Glomerular endothelial cell (primary cell): ENCODE results near the gene OR8B8. TPM values are rescaled to one million over a fixed set of nuclear protein-coding genes. Genes with fewer than 3 reads are reported as not detected.
"Not testable (repeated sequence)": the region's sequence is repeated elsewhere in the genome, so short reads cannot be mapped to it uniquely, and the experiment has no call there.

Experiments used
- DNase-seq: peaks from one replicate; pipeline ENCODE4 v3.0.0-alpha.2; 2011; ENCODE audit warnings: low read depth, low spot score; ENCODE audit errors: extremely low read depth
- total RNA-seq: library from RNA; depleted of rRNA; stranded (reverse); fragments of >200 nt; gene quantifications from 2 replicates; pipeline ENCODE4 v1.2.3, GENCODE V29; 2015

The OR8B8 gene
- not detected in 2 replicates for total RNA-seq

- DNase-seq = no peak
Measured at GRCh38 chr11:124445646-124446150, at the start of gene OR8B8. OR8B8 (minus strand) TSS chr11:124445696; CDS start chr11:124441085, 4,611 bp downstream.

- DNase-seq = no peak
Measured at GRCh38 chr11:124493016-124493655, 47.6 kb upstream of the OR8B8 start.

- DNase-seq = no peak
Measured at GRCh38 chr11:124483422-124483821, 37.9 kb upstream of the OR8B8 start.

GRCh38 chr11:124482362-124483147 lies 37.1 kb upstream of the OR8B8 start:
- DNase-seq = no peak

- DNase-seq = no peak
Measured at GRCh38 chr11:124481365-124482323, 36.1 kb upstream of the OR8B8 start.

GRCh38 chr11:124479561-124479960 lies 34.1 kb upstream of the OR8B8 start:
- DNase-seq = no peak

GRCh38 chr11:124475265-124475664 lies 29.8 kb upstream of the OR8B8 start:
- no peak for DNase-seq

- DNase-seq = no peak
Measured at GRCh38 chr11:124474779-124475178, 29.3 kb upstream of the OR8B8 start.

- no peak for DNase-seq
Measured at GRCh38 chr11:124474079-124474478, 28.6 kb upstream of the OR8B8 start.

GRCh38 chr11:124473476-124473875 lies 28.0 kb upstream of the OR8B8 start:
- no peak for DNase-seq

- no peak for DNase-seq
Measured at GRCh38 chr11:124470561-124471227, 25.2 kb upstream of the OR8B8 start.

GRCh38 chr11:124467381-124467927 lies 22.0 kb upstream of the OR8B8 start:
- no peak for DNase-seq

GRCh38 chr11:124465368-124465767 lies 19.9 kb upstream of the OR8B8 start:
- DNase-seq = no peak

- DNase-seq = no peak
Measured at GRCh38 chr11:124463990-124464389, 18.5 kb upstream of the OR8B8 start.

GRCh38 chr11:124463324-124463723 lies 17.8 kb upstream of the OR8B8 start:
- no peak for DNase-seq

- DNase-seq = no peak
Measured at GRCh38 chr11:124460459-124460858, 15.0 kb upstream of the OR8B8 start.

GRCh38 chr11:124459379-124459778 lies 13.9 kb upstream of the OR8B8 start:
- not testable (repeated sequence) for DNase-seq

GRCh38 chr11:124454552-124454951 lies 9.1 kb upstream of the OR8B8 start:
- DNase-seq = no peak

- no peak for DNase-seq
Measured at GRCh38 chr11:124446916-124447315, 1.4 kb upstream of the OR8B8 start.

GRCh38 chr11:124442847-124443246 lies 2.6 kb downstream of the OR8B8 start:
- no peak for DNase-seq
